NCI-H2081 (cell line): ENCODE data around the gene DNAJB1.

Experiments
- DNase-seq, 2 experiments: peaks; one replicate each; lab custom pipeline; 2025; lab: John Stamatoyannopoulos, UW

DNAJB1 gene

GRCh38 chr19:14473073-14473977, 44.9 kb downstream of the DNAJB1 start:
- no peak for DNase-seq

- peak; percentile 58 to 63 for DNase-seq
Measured at GRCh38 chr19:14472202-14472938, 45.8 kb downstream of the DNAJB1 start.

- DNase-seq: no peak
Measured at GRCh38 chr19:14471436-14472187, 46.6 kb downstream of the DNAJB1 start.

DNA sequence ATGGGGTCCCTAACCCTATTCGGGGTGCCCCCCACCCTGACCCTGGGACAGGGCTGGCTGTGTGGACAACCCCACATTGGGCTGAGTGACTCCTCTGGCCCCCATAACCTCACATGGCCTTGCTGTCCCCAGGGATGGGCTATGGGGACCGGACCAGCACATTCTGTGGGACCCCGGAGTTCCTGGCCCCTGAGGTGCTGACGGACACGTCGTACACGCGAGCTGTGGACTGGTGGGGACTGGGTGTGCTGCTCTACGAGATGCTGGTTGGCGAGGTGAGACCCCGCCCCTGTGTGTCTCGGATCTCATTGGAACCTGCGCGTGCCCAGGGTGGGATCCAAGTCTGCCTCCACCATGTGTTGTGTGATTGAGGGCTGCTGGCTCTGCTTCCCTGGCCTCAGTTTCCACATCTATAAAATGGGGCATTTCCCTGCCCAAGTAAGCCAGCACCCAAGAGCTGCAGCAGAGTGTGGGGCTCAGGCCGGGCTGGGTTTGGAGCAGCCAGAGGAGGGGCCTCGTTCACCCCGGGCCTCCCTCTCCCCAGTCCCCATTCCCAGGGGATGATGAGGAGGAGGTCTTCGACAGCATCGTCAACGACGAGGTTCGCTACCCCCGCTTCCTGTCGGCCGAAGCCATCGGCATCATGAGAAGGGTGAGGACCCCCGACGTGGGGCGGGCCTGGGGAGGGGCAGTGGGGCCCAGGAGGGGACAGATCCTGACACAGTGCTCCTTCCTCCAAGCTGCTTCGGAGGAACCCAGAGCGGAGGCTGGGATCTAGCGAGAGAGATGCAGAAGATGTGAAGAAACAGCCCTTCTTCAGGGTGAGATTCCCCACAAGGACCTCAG, 47.9 kb downstream of the DNAJB1 start:
- no peak for DNase-seq

GRCh38 chr19:14467816-14468215, 50.4 kb downstream of the DNAJB1 start:
- DNase-seq: peak in 1 of 2 experiments; percentile 31

- DNase-seq: no peak
Measured at GRCh38 chr19:14467391-14467790, 50.8 kb downstream of the DNAJB1 start.
